A673 (cell line): Measurements from ENCODE around the gene SPATA24. TPM values are rescaled to one million over a fixed set of nuclear protein-coding genes. Genes with fewer than 3 reads are reported as not detected.
"Not testable (repeated sequence)": the region's sequence is repeated elsewhere in the genome, so short reads cannot be mapped to it uniquely, and the experiment has no call there.

Experiments used
- BruUV-seq: library from RNA; stranded (reverse); fragments of 400-500 nt; replicated peaks from 2 replicates; lab custom pipeline; 2021; lab: Mats Ljungman, UMichigan
- CTCF ChIA-PET: fragments of 300-600 bp; sonication (Branson Sonifier 250); formaldehyde crosslinking; loops from one replicate; lab custom pipeline; 2022; ENCODE audit warnings: antibody characterized with exemption; lab: Charles Lee
- POLR2A ChIA-PET: fragments of 300-600 bp; sonication (Branson Sonifier 250); formaldehyde crosslinking; loops from one replicate; lab custom pipeline; 2022; ENCODE audit warnings: antibody characterized with exemption; ENCODE audit not compliant: low non-redundant PET; lab: Charles Lee
- DNase-seq: peaks from one replicate; pipeline ENCODE4 v3.0.0-alpha.2; 2015; ENCODE audit warnings: low spot score
- H3K27ac ChIP-seq: fragments of 200-600 bp; sonication (generic); 2 replicates; pipeline ENCODE4 v1.5.1; 2016; ENCODE audit warnings: mixed run types, low read depth, mild to moderate bottlenecking, mixed read lengths, antibody characterized with exemption, low read length; ENCODE audit not compliant: poor library complexity, severe bottlenecking
- H3K27me3 ChIP-seq: fragments of 200-600 bp; sonication (generic); replicated peaks from 2 replicates; pipeline ENCODE4 v1.6.1; 2017; ENCODE audit warnings: mixed run types, low read depth, mild to moderate bottlenecking, mixed read lengths, antibody characterized with exemption, low read length; ENCODE audit not compliant: insufficient read depth, poor library complexity
- H3K36me3 ChIP-seq: fragments of 200-600 bp; sonication (generic); 2 replicates; pipeline ENCODE4 v1.6.1; 2016; ENCODE audit warnings: mixed run types, mild to moderate bottlenecking, mixed read lengths, antibody characterized with exemption, low read length; ENCODE audit not compliant: insufficient read depth, poor library complexity, severe bottlenecking
- H3K4me1 ChIP-seq: fragments of 200-600 bp; sonication (generic); 2 replicates; pipeline ENCODE4 v1.6.1; 2017; ENCODE audit warnings: mixed run types, mild to moderate bottlenecking, mixed read lengths, antibody characterized with exemption, low read length; ENCODE audit not compliant: insufficient read depth, poor library complexity, severe bottlenecking
- H3K4me3 ChIP-seq: fragments of 200-600 bp; sonication (generic); 2 replicates; pipeline ENCODE4 v1.5.1; 2016; ENCODE audit warnings: low read depth, mixed run types, mild to moderate bottlenecking, mixed read lengths, low read length; ENCODE audit not compliant: poor library complexity, severe bottlenecking
- H3K9me3 ChIP-seq: fragments of 200-600 bp; sonication (generic); 2 replicates; pipeline ENCODE4 v1.6.1; 2016; ENCODE audit warnings: mixed run types, low read depth, mild to moderate bottlenecking, mixed read lengths, antibody characterized with exemption, low read length; ENCODE audit not compliant: poor library complexity, severe bottlenecking
- CTCF ChIP-seq: fragments of 300-800, 200-600 bp; sonication (generic); conservative IDR thresholded peaks from 2 replicates; pipeline ENCODE4 v1.5.1; 2017; ENCODE audit warnings: low read depth, mild to moderate bottlenecking, antibody characterized with exemption, low read length, moderate library complexity, mixed read lengths
- EZH2 ChIP-seq: fragments of 200-600 bp; sonication (generic); IDR thresholded peaks from 2 replicates; pipeline ENCODE4 v1.6.1; 2017; ENCODE audit warnings: borderline replicate concordance, low read depth, mild to moderate bottlenecking, mixed read lengths, antibody characterized with exemption, low read length; ENCODE audit not compliant: poor library complexity, severe bottlenecking
- intact Hi-C: fragments of 100-400 bp; cut with micrococcal nuclease; formaldehyde crosslinking; loops from one replicate; pipeline ENCODE4 v1.10.0; 2022; ENCODE audit not compliant: unreplicated experiment
- total RNA-seq: library from RNA; stranded (reverse); gene quantifications from 2 replicates; pipeline ENCODE4 v1.2.3, GENCODE V29; 2021

SPATA24 gene
- total RNA-seq, 1 experiment from 2014 or later: 4.2 TPM

GRCh38 chr5:139413153-139413552 is 9.3 kb upstream of the SPATA24 start:
- intact Hi-C loops: no loop called here
- BruUV-seq: no TSS peak
- POLR2A ChIA-PET: no interaction called here

GRCh38 chr5:139410993-139411828 is 7.3 kb upstream of the SPATA24 start:
- POLR2A ChIA-PET: interaction anchor here (0.6 kb wide), 1 partner anchor 274 kb away, joined by 3 read pairs; no protein-coding TSS in a partner anchor
- no peak for DNase-seq
- Histone ChIP-seq H3K27ac (no peak overlapping the region), H3K27me3 (no peaks in the 10 kb centered on the region), H3K4me1 (no peaks in the 10 kb centered on the region), H3K9me3 (no peaks in the 10 kb centered on the region), H3K36me3 (no peaks in the 10 kb centered on the region), H3K4me3 (no peak overlapping the region)
- BruUV-seq: no TSS peak
- CTCF ChIA-PET: no interaction called here
- TF ChIP-seq CTCF: no peak
- TF ChIP-seq EZH2: no peak
- intact Hi-C loops: no loop called here

More at GRCh38 chr5:139413153-139413552, 9.3 kb upstream of the SPATA24 start:
- no peaks in the 10 kb centered on the region for H3K9me3 ChIP-seq
- DNase-seq: no peak
- H3K27me3 ChIP-seq: no peaks in the 10 kb centered on the region
- no peak for TF ChIP-seq CTCF
- no peak for TF ChIP-seq EZH2
- CTCF ChIA-PET: no interaction called here
- no peak overlapping the region for H3K27ac ChIP-seq
- no peak overlapping the region for H3K4me3 ChIP-seq
- H3K36me3 ChIP-seq: no peaks in the 10 kb centered on the region
- H3K4me1 ChIP-seq: no peaks in the 10 kb centered on the region

- no peak for DNase-seq
- POLR2A ChIA-PET: no interaction called here
- intact Hi-C loops: no loop called here
- TF ChIP-seq CTCF (no peak), EZH2 (no peak)
- CTCF ChIA-PET: no interaction called here
- Histone ChIP-seq H3K4me1 (no peaks in the 10 kb centered on the region), H3K4me3 (no peak overlapping the region), H3K27ac (no peak overlapping the region), H3K27me3 (no peaks in the 10 kb centered on the region), H3K9me3 (no peaks in the 10 kb centered on the region), H3K36me3 (no peaks in the 10 kb centered on the region)
- BruUV-seq: no TSS peak
Measured at GRCh38 chr5:139410121-139410992, 6.5 kb upstream of the SPATA24 start.

- BruUV-seq, H3K4me1 ChIP-seq, POLR2A ChIA-PET, H3K36me3 ChIP-seq, H3K27ac ChIP-seq, CTCF ChIA-PET, H3K4me3 ChIP-seq, H3K9me3 ChIP-seq, H3K27me3 ChIP-seq, intact Hi-C loops, DNase-seq: not testable (repeated sequence)
Measured at GRCh38 chr5:139409116-139409515, 5.2 kb upstream of the SPATA24 start.
